GM18858 (cell line): Measurements from ENCODE around the gene VAT1L.

Experiments
- ATAC-seq: cut with Tn5 transposase; IDR thresholded peaks from one replicate; pipeline ENCODE4 v1.9.1; 2021; ENCODE audit not compliant: unreplicated experiment

Gene VAT1L

GRCh38 chr16:77833921-77834634 is 45.7 kb downstream of the VAT1L start:
- no peak for ATAC-seq

DNA sequence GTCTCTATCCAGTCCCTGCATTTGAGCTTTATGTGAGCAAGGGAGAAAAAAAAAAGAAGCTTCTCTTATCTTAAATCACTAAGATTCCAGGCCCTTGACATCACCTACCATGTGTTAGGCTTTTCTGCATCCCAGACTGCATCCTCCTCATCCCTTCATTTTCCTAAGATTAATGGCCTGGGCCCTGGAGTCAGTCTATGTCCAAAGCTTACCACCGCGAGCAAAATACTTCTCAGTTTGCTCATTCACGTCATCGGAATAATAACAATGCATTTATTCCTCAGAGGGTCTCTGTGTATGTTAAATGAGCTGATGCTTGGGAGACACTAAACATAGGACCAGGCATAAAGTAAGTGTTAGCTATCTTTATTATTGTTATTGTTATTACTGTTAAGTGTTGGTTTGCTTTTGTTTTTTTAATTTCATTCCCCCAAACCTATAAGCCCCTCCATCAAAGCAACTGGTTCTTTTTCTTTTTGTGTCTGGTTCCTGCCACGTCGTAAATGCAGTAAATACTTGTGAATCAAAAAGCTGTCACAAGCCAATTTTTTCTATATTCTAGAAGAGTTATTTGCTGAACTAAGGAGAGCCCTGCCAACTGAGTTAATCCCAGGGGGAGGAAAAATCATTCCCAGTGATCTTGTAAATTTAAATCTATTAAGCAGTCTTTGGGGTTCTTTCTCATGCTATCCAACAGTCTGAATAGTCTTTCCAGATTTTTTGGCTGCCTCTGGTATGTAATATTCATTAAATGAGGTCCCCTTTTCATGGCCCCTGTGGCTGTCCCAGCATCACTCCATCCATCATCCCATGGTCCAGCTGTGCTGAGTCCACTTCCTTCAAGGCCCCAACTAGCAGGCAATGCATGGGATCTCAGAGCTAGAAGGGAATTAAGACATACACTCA is 46.5 kb downstream of the VAT1L start:
- no peak for ATAC-seq

GRCh38 chr16:77836801-77837200 is 48.4 kb downstream of the VAT1L start:
- no peak for ATAC-seq

DNA sequence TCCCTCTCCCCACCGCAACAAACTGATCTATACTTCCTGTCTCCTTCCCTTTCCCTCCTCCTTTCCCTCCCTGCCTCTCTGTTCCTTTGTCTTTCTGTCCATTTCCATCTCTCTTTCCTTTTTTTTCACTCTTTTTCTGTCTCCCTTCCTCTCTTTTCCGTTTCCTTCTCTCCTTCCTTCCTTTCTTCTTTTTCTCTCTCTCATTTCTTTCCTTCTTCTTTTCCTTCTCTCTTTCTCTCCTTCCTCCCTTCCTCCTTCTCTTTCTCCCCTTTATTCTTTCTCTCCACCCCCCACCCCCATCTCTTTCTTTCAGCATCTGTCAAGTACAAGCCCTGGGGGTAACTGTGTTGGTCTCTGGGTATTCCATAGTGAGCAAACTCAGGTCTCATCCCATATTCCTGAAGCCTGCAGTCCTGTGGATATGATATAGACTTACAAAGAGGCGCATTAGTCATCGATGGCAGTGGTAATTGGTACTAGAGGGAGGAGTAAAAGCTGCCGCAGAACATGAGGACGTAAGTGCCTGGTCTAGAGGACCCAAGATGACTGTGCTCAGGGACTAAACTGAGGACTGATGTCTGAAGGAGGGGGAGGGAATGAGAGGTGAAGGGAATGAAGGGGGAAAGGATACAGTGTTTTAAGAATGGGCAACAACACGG is 50.4 kb downstream of the VAT1L start:
- ATAC-seq, result no peak

DNA sequence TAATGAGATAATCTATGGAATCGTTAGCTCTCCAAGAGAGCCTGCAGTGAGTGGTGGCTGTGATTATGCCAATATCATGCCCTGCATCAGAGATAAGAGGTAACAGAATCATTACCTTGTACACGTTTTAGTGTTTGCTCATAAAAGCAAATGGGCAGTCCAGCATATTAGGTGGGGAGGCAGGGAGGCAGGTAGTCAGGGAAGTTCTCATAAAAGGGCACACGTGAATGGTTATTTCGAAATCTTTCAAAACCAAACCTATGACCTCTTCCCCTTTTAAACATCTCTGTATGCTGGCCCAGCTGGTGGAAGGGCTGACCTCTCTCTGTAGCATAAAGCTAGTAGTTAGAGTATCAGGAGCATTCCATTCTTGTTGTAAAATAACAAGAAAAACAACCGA is 51.7 kb downstream of the VAT1L start:
- no peak for ATAC-seq

DNA sequence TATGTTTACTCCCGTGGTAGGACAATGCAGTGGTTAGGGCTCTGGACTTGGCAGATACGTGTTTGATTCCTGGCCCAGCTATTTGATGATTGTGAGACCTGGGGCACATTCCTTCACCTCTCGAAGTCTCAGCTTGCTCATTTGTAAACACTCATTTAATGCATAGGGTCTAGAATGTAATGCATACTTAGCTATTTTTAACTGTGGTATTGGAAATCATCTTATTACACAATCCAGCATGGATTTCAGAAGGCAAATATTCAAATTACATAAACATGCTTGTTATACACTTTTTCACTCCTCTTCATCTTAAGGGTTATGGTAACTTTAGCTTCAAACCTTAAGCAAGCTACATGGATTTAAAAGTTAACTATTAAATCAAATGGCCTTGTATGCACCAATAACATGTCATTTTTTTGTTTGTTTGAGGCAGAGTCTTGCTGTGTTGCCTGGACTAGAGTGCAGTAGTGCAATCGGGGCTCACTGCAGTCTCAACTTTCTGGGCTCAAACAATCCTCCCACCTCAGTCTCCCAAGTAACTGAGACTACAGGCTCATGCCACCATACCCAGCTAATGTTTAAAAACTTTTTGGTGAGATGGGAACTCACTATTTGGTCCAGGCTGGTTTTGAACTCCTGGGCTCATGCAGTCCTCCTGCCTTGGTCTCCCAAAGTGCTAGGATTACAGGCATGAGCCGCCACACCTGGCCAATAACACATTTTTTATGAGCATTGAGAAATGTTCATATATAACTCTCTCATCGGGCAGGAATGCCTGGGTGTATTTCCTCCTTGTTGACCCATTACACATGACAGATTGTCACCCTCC is 52.5 kb downstream of the VAT1L start:
- no peak for ATAC-seq

GRCh38 chr16:77841502-77841763 is 53.1 kb downstream of the VAT1L start:
- ATAC-seq, result no peak

DNA sequence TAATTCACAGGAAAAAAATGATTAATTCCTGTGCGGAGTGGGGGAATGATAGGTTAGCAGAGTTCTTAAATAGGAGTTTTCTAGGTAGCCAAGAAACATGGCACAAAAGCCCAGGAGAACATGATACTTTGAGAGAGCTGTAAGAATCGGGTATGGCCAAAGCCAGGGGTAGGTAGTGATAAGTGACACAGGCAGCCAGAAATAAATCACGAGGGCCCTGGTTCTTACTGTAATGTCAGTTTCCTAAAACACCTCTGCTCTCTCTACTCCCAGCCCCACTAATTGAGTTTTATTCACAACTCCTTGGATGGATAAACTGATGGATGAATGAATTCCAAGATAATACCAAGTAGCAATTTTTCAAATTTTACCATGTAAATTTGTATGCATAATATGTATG is 54.1 kb downstream of the VAT1L start:
- ATAC-seq, result no peak

DNA sequence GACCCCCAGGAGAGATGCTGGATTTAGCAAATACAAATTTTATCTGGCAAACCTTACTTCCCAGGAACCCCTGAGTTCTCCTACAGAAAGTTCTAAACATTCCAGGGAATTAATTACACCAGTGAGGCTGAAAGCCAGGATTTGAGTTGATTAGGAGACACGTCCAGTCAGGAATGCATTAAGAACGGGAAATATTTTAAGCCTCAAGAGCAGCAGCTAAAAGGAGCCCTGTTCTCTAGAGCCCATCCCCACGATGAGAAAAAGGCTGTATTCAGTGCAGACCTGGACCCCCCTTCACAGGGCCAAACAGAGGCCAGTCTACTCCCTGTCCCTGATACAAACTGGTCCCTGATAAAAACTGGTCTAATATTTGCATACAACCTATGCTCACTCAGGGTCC is 55.0 kb downstream of the VAT1L start:
- no peak for ATAC-seq

GRCh38 chr16:77844801-77845200 is 56.4 kb downstream of the VAT1L start:
- ATAC-seq, result no peak

DNA sequence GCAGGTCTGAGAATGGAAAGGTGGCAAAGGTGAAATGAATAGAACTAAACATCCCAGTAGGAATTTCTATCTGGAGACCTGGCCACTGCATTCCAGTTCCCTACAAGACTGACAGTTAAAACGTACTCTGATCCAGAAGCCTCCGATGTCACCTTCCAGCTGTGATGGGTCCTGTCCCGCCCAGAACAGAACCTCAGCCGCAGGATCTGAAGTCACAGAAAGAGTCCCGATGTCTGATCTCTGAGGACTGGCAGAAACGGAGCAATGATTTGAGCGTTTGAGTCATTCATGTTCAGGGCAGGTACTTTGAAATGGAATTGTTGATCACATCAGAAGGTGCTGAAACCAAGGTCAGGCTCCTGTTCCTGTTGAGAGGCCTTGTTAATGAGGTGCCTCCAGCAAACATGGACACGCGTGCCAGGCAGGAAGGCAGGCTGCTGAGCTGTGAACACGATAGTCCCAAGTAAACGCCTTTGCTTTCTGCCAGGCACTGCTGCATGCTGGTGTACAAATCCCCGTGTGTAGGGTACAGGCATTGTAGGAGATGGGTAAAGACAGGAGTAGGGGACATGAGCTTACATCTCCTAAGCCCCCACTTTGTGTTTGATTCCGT is 61.4 kb downstream of the VAT1L start:
- ATAC-seq, result no peak

DNA sequence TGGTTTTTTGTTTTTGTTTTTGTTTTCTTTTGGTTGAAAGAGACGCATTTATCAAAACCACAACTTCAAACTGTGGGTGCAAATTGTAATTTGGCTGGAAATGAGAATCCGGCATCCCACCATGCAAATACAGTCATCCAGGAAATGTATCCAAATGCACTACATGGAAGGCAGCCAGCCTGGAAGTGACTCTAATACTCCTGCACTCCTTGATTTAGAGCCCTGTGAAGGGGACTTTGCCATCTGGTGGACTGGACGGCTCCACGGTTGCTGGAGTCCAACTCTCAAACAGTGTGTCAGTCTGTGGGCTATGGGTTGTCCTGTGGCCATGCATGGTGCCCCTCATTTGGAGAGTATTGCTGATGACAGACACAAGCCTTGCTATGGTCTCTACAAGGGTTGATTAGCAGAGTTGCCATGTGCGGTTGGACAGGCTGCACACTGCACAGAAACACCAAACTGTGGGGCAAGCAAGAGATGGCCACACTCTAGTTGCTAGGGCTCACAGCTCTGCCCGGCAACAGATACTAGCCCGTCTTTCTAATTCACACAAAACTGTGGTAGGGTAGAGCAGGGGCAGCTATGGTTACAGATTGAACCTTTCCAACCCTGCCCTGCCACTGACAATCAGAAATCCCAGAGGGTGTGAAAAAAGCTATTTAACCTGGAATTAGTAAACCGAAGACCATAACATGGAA is 62.4 kb downstream of the VAT1L start:
- no peak for ATAC-seq

- ATAC-seq, result no peak
Measured at GRCh38 chr16:77853161-77853560, 64.8 kb downstream of the VAT1L start.

DNA sequence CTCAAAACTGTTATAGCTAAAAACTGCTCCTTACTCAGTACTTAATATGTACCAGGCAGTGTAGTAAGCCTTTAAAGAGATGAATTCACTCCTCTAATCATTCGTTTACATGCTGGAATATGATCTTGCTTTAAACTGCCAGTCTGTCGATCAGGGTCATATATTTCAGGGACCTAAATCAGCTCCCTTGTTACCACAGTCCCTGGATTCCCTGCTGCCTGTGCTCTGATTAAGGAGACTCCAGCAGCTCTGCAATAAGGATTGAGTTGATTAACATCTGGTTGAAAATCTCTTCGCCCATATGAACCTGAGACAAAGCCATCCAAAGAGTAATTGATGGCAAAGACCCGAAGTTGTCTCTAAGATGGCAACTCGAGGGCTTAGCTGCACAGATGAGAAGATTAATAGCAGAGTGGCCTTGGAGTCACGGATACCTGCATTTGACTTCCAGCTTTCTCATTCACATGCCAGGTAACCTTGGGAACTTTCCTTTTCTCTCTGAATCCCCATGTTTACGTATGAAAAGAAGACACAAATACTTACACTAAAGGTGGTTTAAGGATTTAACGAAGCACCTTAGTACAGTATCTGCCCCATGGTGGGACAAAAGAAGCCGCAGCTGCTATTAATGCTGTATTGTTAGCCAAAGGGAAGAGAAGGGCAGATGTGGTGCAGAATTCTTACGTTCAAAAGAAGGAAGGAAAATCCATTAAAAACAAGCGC is 68.2 kb downstream of the VAT1L start:
- ATAC-seq, result no peak

DNA sequence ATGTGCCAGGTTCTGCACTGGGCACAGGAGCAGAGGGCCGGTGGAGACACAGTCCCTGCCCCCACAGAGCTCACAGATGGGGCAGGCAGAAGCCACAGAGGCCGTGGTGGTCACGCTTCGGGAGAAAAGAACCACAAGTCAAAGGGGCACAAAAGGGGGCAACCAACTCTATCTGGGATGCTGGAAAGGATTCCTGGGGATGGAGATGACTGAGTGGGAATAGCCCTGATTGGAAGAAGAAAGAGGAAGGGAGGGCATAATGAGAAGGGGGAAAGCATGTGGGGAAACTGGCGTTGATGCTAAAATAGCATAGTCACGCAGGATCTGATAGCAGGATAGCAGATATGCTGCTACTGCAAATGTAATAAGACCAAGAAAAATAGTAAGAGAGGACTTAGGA is 69.7 kb downstream of the VAT1L start:
- no peak for ATAC-seq

DNA sequence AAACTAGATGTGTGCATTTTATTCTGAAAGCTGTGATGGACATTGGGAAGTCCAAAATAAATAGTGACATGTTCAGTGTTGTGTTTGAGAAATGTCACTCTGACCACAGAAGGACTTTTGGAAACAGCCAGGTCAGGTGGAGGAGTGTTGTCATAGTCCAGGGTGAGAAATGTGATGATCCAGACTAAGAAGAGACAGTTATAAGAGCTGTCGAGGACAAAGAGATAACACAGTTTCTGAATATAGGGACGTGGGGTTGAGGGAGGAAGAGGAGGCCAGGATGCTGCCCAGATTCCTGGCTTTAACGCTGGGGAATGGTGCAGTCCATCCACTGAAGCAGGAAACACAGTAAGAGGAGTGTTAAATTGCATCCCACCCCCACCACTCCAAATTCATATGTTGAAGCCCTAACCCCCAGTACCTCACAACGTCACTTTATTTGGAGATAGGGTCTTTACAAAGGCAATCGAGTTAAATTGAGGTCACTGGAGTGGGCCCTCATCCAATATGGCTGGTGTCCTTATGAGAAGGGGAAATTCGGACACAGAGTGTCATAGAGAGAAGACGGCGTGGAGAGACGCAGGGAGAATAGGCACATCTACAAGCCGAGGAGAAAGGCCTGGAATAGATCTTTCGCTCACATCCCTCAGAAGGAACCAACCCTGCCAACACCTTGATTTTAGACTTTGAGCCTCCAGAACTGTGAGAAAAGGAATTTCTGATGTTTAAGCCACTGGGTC is 71.3 kb downstream of the VAT1L start:
- ATAC-seq, result no peak

DNA sequence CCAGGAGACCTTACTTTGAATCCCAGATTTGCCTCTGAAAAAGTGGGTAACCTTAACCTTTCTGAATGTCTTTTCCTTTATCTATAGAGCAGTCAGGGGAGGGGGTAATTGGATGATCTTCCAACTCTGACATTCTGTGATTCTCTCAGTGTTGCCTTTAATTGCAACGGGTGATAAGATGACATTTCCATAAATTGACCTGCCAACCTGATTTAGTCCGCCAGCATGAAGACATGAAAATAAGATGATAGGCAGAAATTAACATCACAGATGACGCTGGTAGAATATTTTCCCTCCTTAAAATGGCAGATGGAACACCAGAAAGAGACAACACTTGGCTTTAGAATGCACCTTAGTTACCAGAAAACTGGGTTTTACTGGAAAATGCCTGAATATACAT is 72.6 kb downstream of the VAT1L start:
- ATAC-seq, result no peak

GRCh38 chr16:77863250-77863649 is 74.9 kb downstream of the VAT1L start:
- ATAC-seq, result no peak

DNA sequence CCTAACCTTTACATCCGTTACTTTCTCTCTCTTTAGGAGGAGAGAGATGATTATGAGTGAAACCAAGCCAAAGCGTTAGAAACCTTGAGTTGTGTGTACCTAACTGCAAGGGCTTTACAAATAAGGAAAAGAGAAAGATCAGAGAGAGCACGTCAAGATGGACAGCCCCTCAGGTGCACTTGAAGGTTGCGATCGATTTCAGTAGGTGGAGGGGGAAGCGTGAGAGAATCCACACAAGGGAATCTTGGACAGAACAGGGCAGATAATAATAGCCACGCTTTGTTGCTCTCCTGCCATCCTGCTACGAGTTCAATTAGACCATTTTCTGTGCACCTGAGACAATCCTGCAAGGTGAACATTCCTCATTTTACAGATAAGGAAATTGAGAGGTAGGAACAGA is 78.4 kb downstream of the VAT1L start:
- no peak for ATAC-seq
